Astrocyte of the cerebellum (primary cell): ENCODE measurements around the gene PPM1H.
"Not testable (repeated sequence)": the region's sequence is repeated elsewhere in the genome, so short reads cannot be mapped to it uniquely, and the experiment has no call there.

Experiments
- DNase-seq: peaks from one replicate; pipeline ENCODE4 v3.0.0-alpha.2; 2011; ENCODE audit warnings: low read depth
- H3K4me3 ChIP-seq: 2 replicates; pipeline ENCODE4 v1.5.1; 2011; ENCODE audit warnings: mild to moderate bottlenecking, low read depth, low read length, moderate library complexity
- CTCF ChIP-seq: IDR thresholded peaks from 2 replicates; pipeline ENCODE4 v1.5.1; 2012; ENCODE audit warnings: low read length, low read depth, moderate library complexity, mild to moderate bottlenecking; ENCODE audit errors: missing control alignments
- in situ Hi-C: cut with HindIII; loops from 2 replicates; pipeline ENCODE4 v1.10.0; 2017; ENCODE audit warnings: low sequenced_read_pairs

PPM1H gene

GRCh38 chr12:62971769-62972525, 37.0 kb upstream of the PPM1H start:
- no peak for DNase-seq
- in situ Hi-C loops, result no loop called here
- H3K4me3 ChIP-seq, result no peak overlapping the region
- no peak for TF ChIP-seq CTCF

- in situ Hi-C loops, result no loop called here
- DNase-seq, result no peak
- H3K4me3 ChIP-seq, result no peak overlapping the region
- no peak for TF ChIP-seq CTCF
Measured at GRCh38 chr12:62969695-62970094, 34.7 kb upstream of the PPM1H start.

- in situ Hi-C loops, result no loop called here
- no peak for DNase-seq
- TF ChIP-seq CTCF, result no peak
- no peak overlapping the region for H3K4me3 ChIP-seq
Measured at GRCh38 chr12:62967701-62968100, 32.8 kb upstream of the PPM1H start.

GRCh38 chr12:62966990-62967506, 32.1 kb upstream of the PPM1H start:
- in situ Hi-C loops, result no loop called here
- no peak for TF ChIP-seq CTCF
- no peak for DNase-seq

GRCh38 chr12:62966446-62966989, 31.6 kb upstream of the PPM1H start:
- in situ Hi-C loops, DNase-seq, H3K4me3 ChIP-seq: not testable (repeated sequence)

More at GRCh38 chr12:62966990-62967506, 32.1 kb upstream of the PPM1H start:
- no peak overlapping the region for H3K4me3 ChIP-seq

- H3K4me3 ChIP-seq, in situ Hi-C loops, DNase-seq: not testable (repeated sequence)
Measured at GRCh38 chr12:62965700-62966099, 30.8 kb upstream of the PPM1H start.

GRCh38 chr12:62965242-62965641, 30.3 kb upstream of the PPM1H start:
- in situ Hi-C loops, DNase-seq, H3K4me3 ChIP-seq: not testable (repeated sequence)

GRCh38 chr12:62963486-62964041, 28.6 kb upstream of the PPM1H start:
- no peak for DNase-seq
- TF ChIP-seq CTCF, result no peak
- in situ Hi-C loops, result no loop called here
- no peak overlapping the region for H3K4me3 ChIP-seq
